C4-2B (cell line): ENCODE results near the gene GALNTL6.

Source experiments
- H3K27ac ChIP-seq: fragments of 450-650 bp; 2 replicates; pipeline ENCODE4 v1.5.1; 2017
- CTCF ChIP-seq: fragments of 450-650 bp; conservative IDR thresholded peaks from 2 replicates; pipeline ENCODE4 v1.5.1; 2017; ENCODE audit warnings: mild to moderate bottlenecking
- ZFX ChIP-seq: fragments of 450-650 bp; IDR thresholded peaks from 2 replicates; pipeline ENCODE4 v1.6.1; 2017

The GALNTL6 gene

DNA sequence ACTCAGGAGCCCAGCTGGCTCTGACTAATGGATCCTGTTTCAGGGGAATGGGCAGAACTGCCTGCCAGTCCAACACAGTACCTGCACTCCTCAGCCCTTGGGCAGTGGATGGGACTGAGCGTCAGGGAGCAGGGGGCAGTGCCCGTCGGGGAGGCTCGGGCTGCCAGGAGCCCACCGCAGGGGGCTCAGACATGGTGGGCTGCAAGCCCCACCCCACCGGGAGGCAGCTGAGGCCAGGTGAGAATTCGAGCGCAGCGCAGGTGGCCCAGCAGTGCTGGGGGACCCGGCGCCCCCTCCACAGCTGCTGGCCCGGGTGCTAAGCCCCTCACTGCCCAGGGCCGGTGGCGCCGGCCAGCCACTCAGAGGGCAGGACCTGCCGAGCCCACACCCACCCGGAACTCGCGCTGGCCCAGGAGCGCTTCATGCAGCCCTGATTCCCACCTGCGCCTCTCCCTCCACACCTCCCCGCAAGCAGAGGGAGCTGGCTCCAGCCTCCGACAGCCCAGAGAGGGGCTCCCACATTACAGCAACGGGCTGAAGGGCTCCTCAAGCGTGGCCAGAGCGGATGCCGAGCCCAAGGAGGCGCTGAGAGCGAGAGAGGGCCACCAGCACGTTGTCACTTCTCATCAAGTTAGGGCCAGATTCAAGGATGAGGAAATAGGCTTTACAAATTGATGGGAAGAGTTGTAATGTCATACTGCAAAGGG, 668.8 kb downstream of the GALNTL6 start:
- no peak overlapping the region for H3K27ac ChIP-seq
- no peak for TF ChIP-seq ZFX
- TF ChIP-seq CTCF: no peak

GRCh38 chr4:172485007-172485406, 671.8 kb downstream of the GALNTL6 start:
- TF ChIP-seq CTCF (no peak), ZFX (no peak)
- no peak overlapping the region for H3K27ac ChIP-seq

DNA sequence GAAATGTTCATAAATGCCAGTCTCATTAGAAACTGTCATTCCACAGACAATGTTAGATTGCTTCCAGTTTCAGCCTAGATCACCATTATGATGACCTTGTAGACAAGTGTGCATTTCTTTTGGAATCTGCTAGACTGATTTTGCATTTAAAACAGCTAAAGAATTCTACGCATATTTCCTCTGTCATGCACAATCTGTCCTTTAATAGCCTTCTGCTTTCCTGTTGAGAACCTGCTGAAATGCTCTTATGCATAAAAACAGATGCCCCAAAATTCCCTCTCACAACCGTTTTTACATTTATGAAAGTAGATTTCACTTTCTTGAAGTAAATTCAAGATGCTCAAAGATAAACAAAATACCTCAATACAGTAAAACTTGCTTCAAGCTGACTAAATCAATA, 673.3 kb downstream of the GALNTL6 start:
- no peak overlapping the region for H3K27ac ChIP-seq
- no peak for TF ChIP-seq ZFX

DNA sequence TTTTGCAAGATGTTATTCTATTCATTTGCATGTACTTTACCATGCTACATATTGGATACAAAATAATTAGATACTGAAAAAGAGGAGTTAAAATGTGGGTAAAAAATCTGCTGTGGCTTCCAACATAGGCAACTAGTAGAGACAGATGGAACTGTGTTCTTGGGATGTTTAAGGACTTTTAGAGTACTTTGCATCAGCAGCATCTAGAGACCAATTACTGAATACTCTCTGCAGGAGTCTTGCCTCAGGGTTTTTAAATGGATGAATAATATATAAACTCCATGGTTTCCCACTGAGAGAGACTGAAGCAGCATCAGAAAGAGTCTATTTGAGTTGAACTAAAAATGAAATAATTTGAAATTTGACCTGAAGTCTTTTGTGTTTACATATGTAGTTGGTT, 676.7 kb downstream of the GALNTL6 start:
- no peak overlapping the region for H3K27ac ChIP-seq
- TF ChIP-seq CTCF: no peak
- no peak for TF ChIP-seq ZFX

GRCh38 chr4:172495769-172496168, 682.6 kb downstream of the GALNTL6 start:
- no peak overlapping the region for H3K27ac ChIP-seq
- TF ChIP-seq CTCF (no peak), ZFX (no peak)

DNA sequence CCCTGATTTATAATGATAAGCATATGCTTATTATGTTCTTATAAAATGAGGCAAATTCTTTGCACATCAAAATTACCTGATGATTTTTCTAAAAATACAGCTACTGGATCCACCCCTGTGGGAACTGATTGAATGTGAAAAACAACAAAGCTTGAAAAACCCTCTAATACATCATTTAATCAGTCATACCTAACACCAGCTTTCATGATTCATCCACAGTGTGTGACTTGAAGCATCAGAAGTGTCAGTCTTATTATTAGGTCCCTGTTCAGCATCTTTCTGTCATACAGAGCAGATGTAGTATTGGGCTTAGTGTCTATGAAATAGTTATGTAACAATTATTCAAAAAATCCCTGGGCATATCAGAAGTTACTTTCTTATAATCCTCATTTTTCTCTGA, 684.1 kb downstream of the GALNTL6 start:
- TF ChIP-seq ZFX: no peak
- TF ChIP-seq CTCF: no peak

DNA sequence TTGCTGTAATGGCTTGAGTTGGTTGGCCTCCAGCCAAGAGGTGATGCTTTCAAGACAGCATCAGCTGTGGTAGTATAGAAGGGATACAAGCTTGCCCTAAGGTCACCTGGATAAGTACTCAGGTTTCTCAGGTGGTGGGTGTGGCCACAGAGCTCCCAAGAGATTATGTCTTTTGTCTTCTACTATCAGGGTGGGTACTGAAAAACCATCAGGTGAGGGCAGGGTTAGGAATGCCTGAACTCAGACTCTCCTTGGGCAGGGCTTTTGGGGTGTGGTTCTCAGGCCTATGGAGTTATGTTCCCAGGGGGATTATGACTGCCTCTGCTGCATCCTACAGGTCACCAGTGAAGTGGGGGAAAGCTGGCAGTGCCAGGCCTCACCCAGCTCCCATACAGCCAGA, 700.8 kb downstream of the GALNTL6 start:
- no peak overlapping the region for H3K27ac ChIP-seq
- TF ChIP-seq CTCF (no peak), ZFX (no peak)

More for the DNA sequence above, 684.1 kb downstream of the GALNTL6 start:
- no peak overlapping the region for H3K27ac ChIP-seq

DNA sequence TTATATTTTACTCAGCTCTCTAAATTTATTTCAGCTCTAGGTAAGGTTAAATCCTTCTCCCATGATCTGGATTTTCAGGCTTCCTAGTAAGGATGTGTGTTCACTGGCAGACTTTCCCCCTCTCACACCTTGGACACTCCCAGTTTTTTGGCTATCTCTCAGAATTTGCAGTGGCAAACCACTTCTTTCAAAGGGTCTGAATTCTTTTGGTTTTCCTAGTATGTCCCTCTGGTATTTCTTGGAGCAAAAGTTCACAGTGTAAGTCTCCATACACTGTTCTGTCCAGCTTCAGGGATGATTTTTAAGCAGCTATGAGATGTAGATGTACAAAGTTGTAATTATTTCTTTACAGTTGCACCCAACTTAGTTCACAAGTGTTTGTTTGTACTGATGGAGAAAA, 701.6 kb downstream of the GALNTL6 start:
- TF ChIP-seq ZFX (no peak), CTCF (no peak)
- no peak overlapping the region for H3K27ac ChIP-seq
